ENCODE results near the gene FIBP. TPM values are rescaled to one million over a fixed set of nuclear protein-coding genes. Genes with fewer than 3 reads are reported as not detected.

Gene FIBP
- total and polyA plus RNA-seq, 2 of the 8 experiments (the other 6 are each of a cell fraction or from before 2014, with no cell fraction given): 74.3 to 173 TPM

GRCh38 chr11:65873318-65874156, 14.7 kb downstream of the FIBP start (continued):
- TF ChIP-seq ATF3 (IDR thresholded peaks at IDR 0.05; ENCODE audit: insufficient read depth, low read depth, low read length) (peak; percentile 67), EGR1 (IDR thresholded peaks at IDR 0.05; ENCODE audit: borderline replicate concordance, low read depth, low read length) (peak; percentile 57; the same call in 1 of the 2 replicates), KDM1A (IDR thresholded peaks at IDR 0.05; ENCODE audit: borderline replicate concordance, low read length) (peak; percentile 39; the same call in 1 of the 2 replicates), GABPA (IDR thresholded peaks at IDR 0.05; ENCODE audit: borderline replicate concordance, insufficient read depth, low read length) (no peak), SP4 (IDR thresholded peaks at IDR 0.05; ENCODE audit: low read length) (peak; percentile 96), BACH1 (IDR thresholded peaks at IDR 0.05; ENCODE audit: low read length) (peak; percentile 73), TAF1 (IDR thresholded peaks at IDR 0.05; ENCODE audit: low read depth, low read length) (0 out of 2 replicates have a peak, but pooled peaks have one; percentile 48), RBBP5 (IDR thresholded peaks at IDR 0.05; ENCODE audit: borderline replicate concordance, low read depth, low read length) (peak; percentile 66), NANOG (IDR thresholded peaks at IDR 0.05; ENCODE audit: insufficient read depth, low read depth, low read length, poor library complexity, severe bottlenecking) (no peak), FOSL1 (IDR thresholded peaks at IDR 0.05; ENCODE audit: insufficient read depth, low read depth, low read length) (no peak), KDM4A (IDR thresholded peaks at IDR 0.05; ENCODE audit: low read depth, low read length, severe bottlenecking) (peak; percentile 49), USF2 (IDR thresholded peaks at IDR 0.05; ENCODE audit: low read length) (peak; percentile 83), ATF2 (IDR thresholded peaks at IDR 0.05; ENCODE audit: low read length) (0 out of 2 replicates have a peak, but pooled peaks have one; percentile 15), CHD1 (IDR thresholded peaks at IDR 0.05; ENCODE audit: low read depth, low read length) (no peak), POLR2A (IDR thresholded peaks at IDR 0.05; ENCODE audit: control extremely low read depth in 1 of 2, low read depth in 2 of 2, low read length in 2 of 2) (peak in 1 of 2 experiments; percentile 30; a peak in 1 of 3 replicates)
